Liver (tissue), 3 donors: ENCODE results near the gene PPP2R5B.

Experiments used
- JUND ChIP-seq, 2 donors: IDR thresholded peaks; 2 replicates each; pipeline ENCODE4 v1.6.1; 2016; ENCODE audit warnings: antibody characterized with exemption in 2 of 2
- TF ChIP-seq, protein P1 (sequence below): fragments of 150-350 bp; IDR thresholded peaks from 2 replicates; pipeline ENCODE4 v1.5.1; 2017; ENCODE audit warnings: improper control_type of control experiment, low read depth, low read length; ENCODE audit not compliant: missing input control
- TF ChIP-seq, protein P2 (sequence below): IDR thresholded peaks from 2 replicates; pipeline ENCODE4 v1.6.1; 2016; ENCODE audit warnings: antibody characterized with exemption
- donor health status: healthy.
- donor health status: healthy.

DNA sequence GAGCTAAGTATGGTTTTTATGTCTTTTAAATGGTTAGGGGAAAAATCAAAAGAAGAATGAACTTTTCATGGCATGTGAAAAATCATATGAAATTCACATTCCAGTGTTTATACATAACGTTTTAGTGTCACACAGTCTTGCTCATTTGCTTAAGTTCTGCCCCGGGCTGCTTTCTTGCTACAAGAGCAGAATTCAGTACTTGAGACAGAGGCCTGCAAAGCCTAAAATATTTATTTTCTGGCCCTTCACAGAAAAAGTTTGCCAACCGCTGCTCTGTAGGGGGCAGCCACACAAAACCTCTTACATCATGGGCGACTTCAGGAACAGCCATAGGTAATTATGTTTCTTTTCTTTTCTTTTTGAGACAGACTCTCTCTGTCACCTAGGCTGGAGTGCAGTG lies 6.5 kb upstream of the PPP2R5B start:
- TF ChIP-seq, protein P1, sequence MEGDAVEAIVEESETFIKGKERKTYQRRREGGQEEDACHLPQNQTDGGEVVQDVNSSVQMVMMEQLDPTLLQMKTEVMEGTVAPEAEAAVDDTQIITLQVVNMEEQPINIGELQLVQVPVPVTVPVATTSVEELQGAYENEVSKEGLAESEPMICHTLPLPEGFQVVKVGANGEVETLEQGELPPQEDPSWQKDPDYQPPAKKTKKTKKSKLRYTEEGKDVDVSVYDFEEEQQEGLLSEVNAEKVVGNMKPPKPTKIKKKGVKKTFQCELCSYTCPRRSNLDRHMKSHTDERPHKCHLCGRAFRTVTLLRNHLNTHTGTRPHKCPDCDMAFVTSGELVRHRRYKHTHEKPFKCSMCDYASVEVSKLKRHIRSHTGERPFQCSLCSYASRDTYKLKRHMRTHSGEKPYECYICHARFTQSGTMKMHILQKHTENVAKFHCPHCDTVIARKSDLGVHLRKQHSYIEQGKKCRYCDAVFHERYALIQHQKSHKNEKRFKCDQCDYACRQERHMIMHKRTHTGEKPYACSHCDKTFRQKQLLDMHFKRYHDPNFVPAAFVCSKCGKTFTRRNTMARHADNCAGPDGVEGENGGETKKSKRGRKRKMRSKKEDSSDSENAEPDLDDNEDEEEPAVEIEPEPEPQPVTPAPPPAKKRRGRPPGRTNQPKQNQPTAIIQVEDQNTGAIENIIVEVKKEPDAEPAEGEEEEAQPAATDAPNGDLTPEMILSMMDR: no peak
- TF ChIP-seq, protein P2, sequence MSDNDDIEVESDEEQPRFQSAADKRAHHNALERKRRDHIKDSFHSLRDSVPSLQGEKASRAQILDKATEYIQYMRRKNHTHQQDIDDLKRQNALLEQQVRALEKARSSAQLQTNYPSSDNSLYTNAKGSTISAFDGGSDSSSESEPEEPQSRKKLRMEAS: no peak
- no peak for TF ChIP-seq JUND (IDR thresholded peaks at IDR 0.05)
